Keratinocyte (primary cell): ENCODE measurements around the gene BATF2. TPM values are rescaled to one million over a fixed set of nuclear protein-coding genes. Genes with fewer than 3 reads are reported as not detected.

ENCODE experiments used
- DNase-seq: peaks from one replicate; pipeline ENCODE4 v3.0.0-alpha.2; 2011; ENCODE audit warnings: low read depth, missing footprints, low spot score
- FAIRE-seq: peaks from 2 replicates; lab custom pipeline; 2011; peaks lifted over from hg19 to GRCh38; lab: Jason Lieb, UNC
- H2AFZ ChIP-seq: 2 replicates; pipeline ENCODE4 v1.6.0; 2012; ENCODE audit warnings: low read length, control low read depth, inconsistent platforms; ENCODE audit not compliant: control insufficient read depth
- H3K27ac ChIP-seq: 2 replicates; pipeline ENCODE4 v1.5.1; 2011; ENCODE audit warnings: low read length; ENCODE audit not compliant: control insufficient read depth, insufficient read depth
- H3K27me3 ChIP-seq: 3 replicates; pipeline ENCODE4 v1.6.0; 2011; ENCODE audit warnings: low read length; ENCODE audit not compliant: control insufficient read depth, insufficient read depth; ENCODE audit errors: extremely low read depth
- H3K36me3 ChIP-seq, 2 experiments: 2 replicates in 1 of 2; 3 replicates in 1 of 2; pipeline ENCODE4 v1.5.1; 2011; ENCODE audit warnings: low read length in 2 of 2, mild to moderate bottlenecking in 1 of 2; ENCODE audit not compliant: control insufficient read depth in 2 of 2, insufficient read depth in 2 of 2; ENCODE audit errors: extremely low read depth in 1 of 2
- H3K4me1 ChIP-seq: 3 replicates; pipeline ENCODE4 v1.5.1; 2011; ENCODE audit warnings: low read length; ENCODE audit not compliant: control insufficient read depth, insufficient read depth; ENCODE audit errors: extremely low read depth
- H3K4me2 ChIP-seq: 3 replicates; pipeline ENCODE4 v1.6.0; 2011; ENCODE audit warnings: low read depth, low read length; ENCODE audit not compliant: control insufficient read depth, insufficient read depth; ENCODE audit errors: extremely low read depth
- H3K4me3 ChIP-seq, 3 experiments: fragments of 200-600 bp in 1 of 3; sonication (generic) in 1 of 3; 2 replicates in 2 of 3; 3 replicates in 1 of 3; pipeline ENCODE4 v1.5.1; 2011 to 2016; ENCODE audit warnings: low read length in 3 of 3, mild to moderate bottlenecking in 3 of 3, control low read depth in 2 of 3, inconsistent platforms in 1 of 3, low read depth in 1 of 3, mixed read lengths in 1 of 3, mixed run types in 1 of 3, moderate library complexity in 1 of 3; ENCODE audit not compliant: control insufficient read depth in 2 of 3, insufficient read depth in 2 of 3; ENCODE audit errors: extremely low read depth in 1 of 3
- H3K79me2 ChIP-seq: 2 replicates; pipeline ENCODE4 v1.6.0; 2012; ENCODE audit warnings: low read length; ENCODE audit not compliant: control insufficient read depth, insufficient read depth
- H3K9ac ChIP-seq: 3 replicates; pipeline ENCODE4 v1.6.0; 2011; ENCODE audit warnings: low read length; ENCODE audit not compliant: control insufficient read depth, insufficient read depth; ENCODE audit errors: extremely low read depth
- H3K9me1 ChIP-seq: 3 replicates; pipeline ENCODE4 v1.6.0; 2011; ENCODE audit warnings: low read length; ENCODE audit not compliant: control insufficient read depth, insufficient read depth; ENCODE audit errors: extremely low read depth
- H3K9me3 ChIP-seq: 2 replicates; pipeline ENCODE4 v1.5.1; 2012; ENCODE audit warnings: low read depth, low read length; ENCODE audit not compliant: control insufficient read depth
- H4K20me1 ChIP-seq: 3 replicates; pipeline ENCODE4 v1.6.0; 2011; ENCODE audit warnings: low read length; ENCODE audit not compliant: control insufficient read depth, insufficient read depth; ENCODE audit errors: extremely low read depth
- CTCF ChIP-seq, 3 experiments: IDR thresholded peaks in 1 of 3; conservative IDR thresholded peaks in 1 of 3; optimal IDR thresholded peaks in 1 of 3; 2 replicates in 2 of 3; 3 replicates in 1 of 3; pipeline versions ENCODE3 to v1.5.1; 2011; ENCODE audit warnings: low read length in 3 of 3, mild to moderate bottlenecking in 3 of 3, moderate library complexity in 2 of 3, control low read depth in 1 of 3, inconsistent platforms in 1 of 3; ENCODE audit not compliant: insufficient read depth in 2 of 3; ENCODE audit errors: extremely low read depth in 1 of 3
- EZH2 ChIP-seq: IDR thresholded peaks from one replicate; pipeline ENCODE4 v1.6.1; 2012; ENCODE audit warnings: inconsistent platforms, mild to moderate bottlenecking, low read length, moderate library complexity
- dilution Hi-C: fragments of 300-500 bp; cut with MboI; formaldehyde crosslinking; loops from one replicate; pipeline ENCODE4 v1.7.0; 2020; ENCODE audit warnings: low sequenced_read_pairs; ENCODE audit not compliant: extremely low pct_ligation_motif_present
- polyA plus RNA-seq, 5 experiments: library from polyadenylated mRNA; depleted of rRNA in 3 of 5; stranded (reverse) in 3 of 5; stranded (forward) in 1 of 5; unstranded in 1 of 5; fragments of >200 nt; gene quantifications; 1 replicate in 1 of 5; 2 replicates in 3 of 5; 3 replicates in 1 of 5; pipeline versions ENCODE4 v1.2.1 to v1.2.3, GENCODE V29; 2011 to 2012; ENCODE audit warnings: missing spikeins in 2 of 5, low read depth in 1 of 5, low replicate concordance in 1 of 5

Gene BATF2
- polyA plus RNA-seq, 1 donor (not counting 4 experiments of a cell fraction or from before 2014, with no cell fraction given), result 0.10 TPM

GRCh38 chr11:65035579-65035978, 38.8 kb upstream of the BATF2 start:
- dilution Hi-C loops, result no loop called here

GRCh38 chr11:65034423-65034822, 37.7 kb upstream of the BATF2 start:
- FAIRE-seq (no peak), DNase-seq (no peak)
- H3K4me2 ChIP-seq, result no peak overlapping the region
- no peak overlapping the region for H2AFZ ChIP-seq
- no peaks in the 10 kb centered on the region for H4K20me1 ChIP-seq
- H3K9me1 ChIP-seq, result no peaks in the 10 kb centered on the region
- H3K4me3 ChIP-seq, result no peak overlapping the region
- no peak overlapping the region for H3K9ac ChIP-seq
- peaks cover 4 to 17% of the 10 kb centered on the region in 2 experiments for H3K36me3 ChIP-seq
- no peaks in the 10 kb centered on the region for H3K79me2 ChIP-seq
- no peaks in the 10 kb centered on the region for H3K4me1 ChIP-seq
- H3K27me3 ChIP-seq, result no peaks in the 10 kb centered on the region
- no peak overlapping the region for H3K27ac ChIP-seq
- no peak for TF ChIP-seq EZH2
- no peak for TF ChIP-seq CTCF (optimal IDR thresholded peaks at IDR 0.05 in 1 of 3, IDR thresholded peaks at IDR 0.05 in 1 of 3, conservative IDR thresholded peaks at IDR 0.05 in 1 of 3; ENCODE audit: extremely low read depth in 1 of 3, insufficient read depth in 2 of 3, low read length in 3 of 3)
- no peaks in the 10 kb centered on the region for H3K9me3 ChIP-seq
- dilution Hi-C loops, result no loop called here

More at GRCh38 chr11:65035579-65035978, 38.8 kb upstream of the BATF2 start:
- Histone ChIP-seq H4K20me1 (no peaks in the 10 kb centered on the region), H3K9me3 (no peaks in the 10 kb centered on the region), H3K9me1 (no peaks in the 10 kb centered on the region), H3K4me1 (peaks cover 3% of the 10 kb centered on the region), H3K27me3 (no peaks in the 10 kb centered on the region), H3K4me2 (no peak overlapping the region), H3K4me3 (no peak overlapping the region), H2AFZ (no peak overlapping the region), H3K27ac (no peak overlapping the region), H3K36me3 (peaks cover 4 to 17% of the 10 kb centered on the region in 2 experiments), H3K79me2 (no peaks in the 10 kb centered on the region), H3K9ac (no peak overlapping the region)
- DNase-seq (no peak), FAIRE-seq (no peak)
- TF ChIP-seq CTCF (optimal IDR thresholded peaks at IDR 0.05 in 1 of 3, IDR thresholded peaks at IDR 0.05 in 1 of 3, conservative IDR thresholded peaks at IDR 0.05 in 1 of 3; ENCODE audit: extremely low read depth in 1 of 3, insufficient read depth in 2 of 3, low read length in 3 of 3), result no peak
- no peak for TF ChIP-seq EZH2
